GM12801 (cell line): ENCODE results near the gene MGP.

Experiments
- TF ChIP-seq, protein P1 (sequence below): IDR thresholded peaks from one replicate; pipeline ENCODE4 v1.5.1; 2011; ENCODE audit warnings: control low read depth; ENCODE audit not compliant: insufficient read length; ENCODE audit errors: extremely low read depth

The MGP gene

DNA sequence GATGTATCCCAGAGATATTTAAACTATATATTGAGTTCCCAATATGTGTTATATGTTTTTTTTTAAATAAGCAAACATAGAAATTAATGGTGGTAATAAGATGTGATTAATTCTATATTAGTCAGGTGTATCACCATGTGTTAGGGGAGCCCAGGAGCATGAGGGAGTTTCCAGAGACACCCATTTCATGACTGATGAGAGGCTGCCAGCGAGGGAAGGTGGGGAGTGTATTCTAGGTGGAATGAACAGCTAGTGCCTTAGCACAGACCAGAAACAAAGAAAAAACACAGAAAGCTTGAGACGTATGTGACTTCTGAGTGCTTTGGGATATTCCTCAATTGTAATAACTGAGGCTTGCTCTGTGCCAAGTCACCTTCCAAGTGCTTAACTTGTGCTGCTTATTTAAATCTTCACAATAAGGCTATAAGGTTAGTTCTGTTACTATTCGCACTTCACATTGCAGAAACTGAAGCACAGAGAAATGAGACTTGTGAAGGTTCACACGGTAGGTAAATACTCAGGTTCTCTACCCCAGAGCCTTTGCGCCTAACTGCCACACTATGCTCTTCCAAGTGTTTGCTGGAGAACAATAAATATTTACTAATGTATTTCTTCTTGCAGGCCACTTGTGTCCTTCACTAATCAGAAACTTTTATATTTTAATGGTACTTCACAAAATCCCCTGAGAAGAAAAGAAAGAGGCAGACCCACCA lies 17.9 kb upstream of the MGP start:
- TF ChIP-seq, protein P1, sequence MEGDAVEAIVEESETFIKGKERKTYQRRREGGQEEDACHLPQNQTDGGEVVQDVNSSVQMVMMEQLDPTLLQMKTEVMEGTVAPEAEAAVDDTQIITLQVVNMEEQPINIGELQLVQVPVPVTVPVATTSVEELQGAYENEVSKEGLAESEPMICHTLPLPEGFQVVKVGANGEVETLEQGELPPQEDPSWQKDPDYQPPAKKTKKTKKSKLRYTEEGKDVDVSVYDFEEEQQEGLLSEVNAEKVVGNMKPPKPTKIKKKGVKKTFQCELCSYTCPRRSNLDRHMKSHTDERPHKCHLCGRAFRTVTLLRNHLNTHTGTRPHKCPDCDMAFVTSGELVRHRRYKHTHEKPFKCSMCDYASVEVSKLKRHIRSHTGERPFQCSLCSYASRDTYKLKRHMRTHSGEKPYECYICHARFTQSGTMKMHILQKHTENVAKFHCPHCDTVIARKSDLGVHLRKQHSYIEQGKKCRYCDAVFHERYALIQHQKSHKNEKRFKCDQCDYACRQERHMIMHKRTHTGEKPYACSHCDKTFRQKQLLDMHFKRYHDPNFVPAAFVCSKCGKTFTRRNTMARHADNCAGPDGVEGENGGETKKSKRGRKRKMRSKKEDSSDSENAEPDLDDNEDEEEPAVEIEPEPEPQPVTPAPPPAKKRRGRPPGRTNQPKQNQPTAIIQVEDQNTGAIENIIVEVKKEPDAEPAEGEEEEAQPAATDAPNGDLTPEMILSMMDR = no peak

DNA sequence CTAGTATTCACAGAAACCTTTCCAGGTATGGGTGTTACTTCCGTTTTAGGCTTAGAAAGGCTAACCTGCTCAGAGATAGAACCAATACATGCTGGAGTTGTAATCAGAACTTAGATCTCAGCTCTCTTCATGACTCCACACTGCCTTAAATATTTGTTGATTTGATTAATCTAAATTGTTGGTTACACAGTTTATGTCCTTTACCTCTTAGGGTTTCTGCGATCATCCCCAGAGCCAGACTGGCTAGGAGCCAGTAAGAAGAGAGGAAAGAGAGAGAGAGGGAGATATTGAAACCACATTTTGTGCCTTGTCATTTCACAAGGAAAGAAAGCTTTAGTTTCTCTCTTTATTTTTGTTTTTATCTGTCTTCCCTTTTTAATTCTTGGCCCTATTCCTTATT lies 16.8 kb upstream of the MGP start:
- TF ChIP-seq, protein P1 = no peak

DNA sequence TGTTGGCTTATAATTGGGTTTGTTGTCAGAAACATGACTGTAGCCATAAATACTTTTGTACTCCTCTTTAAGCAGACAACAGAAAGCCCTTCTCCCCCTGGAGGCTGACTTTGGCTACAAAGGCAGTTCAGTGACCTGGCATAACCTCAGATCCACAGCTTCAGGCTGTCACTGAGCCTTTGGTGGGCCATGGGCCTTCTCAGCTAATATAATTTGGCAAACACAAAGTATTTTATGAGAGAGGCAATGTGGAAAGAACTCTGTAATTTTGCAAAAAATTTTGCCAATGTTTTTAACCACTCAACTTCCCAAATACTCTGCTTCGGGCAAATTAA lies 15.5 kb upstream of the MGP start:
- TF ChIP-seq, protein P1 = no peak

DNA sequence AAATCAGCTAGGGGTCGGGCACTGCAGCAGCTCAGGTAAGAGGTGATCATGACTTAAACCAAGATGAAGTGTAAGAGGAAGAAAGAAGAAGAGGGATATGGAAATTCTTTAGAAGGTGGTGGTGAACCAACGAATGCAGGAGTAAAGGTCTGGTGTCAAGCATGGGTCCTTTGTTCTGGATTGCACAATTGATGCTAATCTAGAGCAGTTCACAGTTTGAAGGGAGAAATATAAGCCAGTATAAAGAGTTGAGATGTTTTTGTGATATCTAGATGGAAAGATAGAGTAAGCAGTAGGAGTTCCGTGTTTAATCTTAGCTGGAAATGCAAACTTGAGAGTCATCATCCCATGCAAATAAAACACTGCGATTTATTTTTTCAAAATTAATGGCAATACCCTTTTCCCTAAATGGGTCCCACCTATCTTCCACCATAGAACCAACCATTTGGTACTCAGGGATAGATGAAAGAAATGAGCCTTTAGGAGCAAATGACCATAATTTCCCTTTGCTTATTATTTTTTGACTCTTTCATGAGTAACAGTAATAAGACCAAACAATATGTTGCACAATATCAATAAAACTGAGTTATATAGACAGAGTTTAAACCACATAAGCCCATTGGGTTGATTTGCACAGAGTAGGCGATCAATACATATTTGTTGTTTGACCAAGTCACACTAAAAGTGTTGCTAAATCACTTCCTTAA lies 15.0 kb upstream of the MGP start:
- TF ChIP-seq, protein P1 = no peak

DNA sequence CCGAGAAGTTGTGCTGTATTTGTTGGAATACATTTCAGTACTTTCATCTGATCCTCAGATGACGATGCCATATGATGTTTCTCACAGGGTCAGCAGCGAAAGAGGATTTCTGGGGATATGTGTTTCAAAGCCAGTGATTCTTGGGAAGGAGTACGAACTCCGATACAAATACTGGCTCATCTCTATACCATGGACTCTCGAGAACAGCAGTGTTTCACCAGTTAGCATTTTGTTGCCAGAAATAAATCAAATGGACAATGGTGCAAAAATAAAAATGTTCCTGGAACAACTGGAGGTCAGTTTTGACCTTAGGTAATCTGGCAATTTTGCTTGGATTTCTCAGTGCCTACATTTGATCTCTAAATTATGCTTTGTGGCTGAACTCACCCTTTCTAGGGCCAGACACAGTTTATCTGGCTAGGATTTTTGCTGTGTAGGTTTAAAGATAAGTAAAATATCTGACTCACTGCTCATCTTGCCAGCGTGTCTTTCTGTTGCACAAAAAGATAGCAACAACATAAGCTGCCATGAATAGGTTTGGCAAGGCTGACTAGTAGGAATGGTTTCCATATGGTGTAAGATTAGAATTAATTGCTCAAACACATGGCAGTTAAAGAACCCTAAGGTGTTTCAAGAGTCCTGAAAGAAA lies 11.0 kb upstream of the MGP start:
- TF ChIP-seq, protein P1 = no peak

DNA sequence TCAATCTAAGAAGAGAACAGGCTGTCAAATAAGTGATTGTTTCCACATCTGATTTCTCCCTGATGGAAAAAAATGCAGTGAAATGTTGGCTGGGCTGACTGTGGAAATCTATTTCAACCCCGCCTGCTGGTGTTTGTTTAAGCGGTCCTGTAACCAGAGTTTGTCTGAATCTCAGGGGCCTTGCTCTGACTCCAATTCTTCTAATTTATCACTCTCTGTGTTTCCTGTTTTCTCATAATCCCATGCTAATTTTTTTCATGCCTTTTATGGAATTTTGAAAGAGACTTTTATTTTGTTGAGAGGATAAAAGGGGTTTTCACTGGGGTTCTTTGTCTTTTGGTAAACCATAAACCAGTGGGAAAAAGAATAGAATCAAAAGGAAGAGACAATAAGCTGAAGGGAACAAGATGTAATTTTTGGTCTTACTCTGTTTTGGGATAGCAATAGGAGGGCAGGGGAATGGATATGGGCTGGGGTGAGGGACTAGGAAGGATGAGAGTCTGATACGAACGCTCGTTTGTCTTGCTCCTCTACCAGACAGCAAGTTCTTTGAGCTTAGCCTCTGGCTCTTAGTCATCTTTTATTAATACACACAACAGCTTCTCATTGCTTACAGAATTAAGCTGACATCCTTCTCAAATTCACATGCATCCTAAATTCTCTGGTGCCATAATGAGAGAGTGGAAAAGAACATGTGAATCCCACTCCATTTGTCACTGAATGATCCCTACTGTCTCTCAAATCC lies 8.0 kb upstream of the MGP start:
- TF ChIP-seq, protein P1 = no peak

DNA sequence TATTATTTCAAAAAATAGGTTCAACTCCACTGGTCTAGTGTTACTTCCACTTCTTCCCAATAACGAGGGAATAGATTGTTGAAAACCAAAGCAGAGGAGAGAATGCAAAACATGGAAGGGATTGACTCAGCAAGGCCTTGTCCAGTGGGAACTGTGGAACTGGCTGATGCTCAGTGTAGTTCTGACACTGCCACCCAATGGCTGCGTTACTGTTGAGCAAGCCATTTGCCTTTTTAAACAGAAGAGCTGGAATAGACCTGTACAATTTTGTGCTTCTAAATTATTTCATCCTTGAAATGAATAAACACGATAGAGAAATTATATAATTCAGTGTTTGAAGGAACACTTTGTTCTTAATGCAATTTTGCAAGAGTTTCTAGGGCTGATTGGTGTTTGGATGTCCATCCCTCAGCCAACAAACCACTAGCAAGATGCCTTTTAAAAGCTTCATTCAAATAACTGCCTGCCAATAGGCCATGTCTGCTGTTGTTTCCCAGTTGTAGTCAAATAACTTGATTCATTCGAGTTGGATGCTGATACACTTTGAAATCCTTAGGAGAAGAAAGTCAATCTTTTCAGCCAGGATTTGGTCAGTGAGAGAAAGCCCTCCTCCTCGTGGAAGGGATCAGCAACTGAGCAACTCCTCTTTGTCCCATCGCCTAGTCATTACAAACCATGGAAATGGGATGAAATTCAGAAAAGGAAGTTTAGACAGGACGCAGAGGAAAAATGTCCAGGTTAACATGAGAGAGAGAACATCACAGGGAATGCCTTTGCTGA lies 7.3 kb upstream of the MGP start:
- TF ChIP-seq, protein P1 = no peak
